ENCODE data around the gene KRTAP10-12. TPM values are rescaled to one million over a fixed set of nuclear protein-coding genes. Genes with fewer than 3 reads are reported as not detected.

KRTAP10-12 gene
- total RNA-seq, 2 donors from 2014 or later: not detected

GRCh38 chr21:44691686-44692085, 5.3 kb upstream of the KRTAP10-12 start:
- Mint-ChIP-seq H3K27me3 (ENCODE audit: insufficient read depth) (peaks cover 8% of the 10 kb centered on the region), H3K9me3 (peaks cover 17% of the 10 kb centered on the region), H3K4me1 (peaks cover 40% of the 10 kb centered on the region), H3K4me3 (no peak overlapping the region), H3K27ac (no peak overlapping the region), H3K36me3 (ENCODE audit: low read depth) (peaks cover 4% of the 10 kb centered on the region)
- Histone ChIP-seq H3K36me3 (ENCODE audit: control insufficient read depth, insufficient read depth, low read length) (no peaks in the 10 kb centered on the region), H3K27ac (ENCODE audit: low read depth, low read length) (no peak overlapping the region), H3K9me3 (ENCODE audit: control insufficient read depth, low read length) (peaks cover 21% of the 10 kb centered on the region), H3K4me3 (ENCODE audit: low read length) (no peak overlapping the region), H3K4me1 (ENCODE audit: control insufficient read depth, insufficient read depth, low read length) (peaks cover 12% of the 10 kb centered on the region), H3K27me3 (ENCODE audit: control insufficient read depth, insufficient read depth, low read length, poor library complexity, severe bottlenecking) (no peaks in the 10 kb centered on the region), H3K9ac (ENCODE audit: extremely low read depth, low read length, poor library complexity, severe bottlenecking) (no peak overlapping the region)
- WGBS, 2 experiments (ENCODE audit: insufficient coverage in 1 of 2, insufficient read length in 1 of 2): 83 to 89% methylated on average over 2 of the region's 2 CpGs
- DNase-seq: no peak
- TF ChIP-seq, protein P1, sequence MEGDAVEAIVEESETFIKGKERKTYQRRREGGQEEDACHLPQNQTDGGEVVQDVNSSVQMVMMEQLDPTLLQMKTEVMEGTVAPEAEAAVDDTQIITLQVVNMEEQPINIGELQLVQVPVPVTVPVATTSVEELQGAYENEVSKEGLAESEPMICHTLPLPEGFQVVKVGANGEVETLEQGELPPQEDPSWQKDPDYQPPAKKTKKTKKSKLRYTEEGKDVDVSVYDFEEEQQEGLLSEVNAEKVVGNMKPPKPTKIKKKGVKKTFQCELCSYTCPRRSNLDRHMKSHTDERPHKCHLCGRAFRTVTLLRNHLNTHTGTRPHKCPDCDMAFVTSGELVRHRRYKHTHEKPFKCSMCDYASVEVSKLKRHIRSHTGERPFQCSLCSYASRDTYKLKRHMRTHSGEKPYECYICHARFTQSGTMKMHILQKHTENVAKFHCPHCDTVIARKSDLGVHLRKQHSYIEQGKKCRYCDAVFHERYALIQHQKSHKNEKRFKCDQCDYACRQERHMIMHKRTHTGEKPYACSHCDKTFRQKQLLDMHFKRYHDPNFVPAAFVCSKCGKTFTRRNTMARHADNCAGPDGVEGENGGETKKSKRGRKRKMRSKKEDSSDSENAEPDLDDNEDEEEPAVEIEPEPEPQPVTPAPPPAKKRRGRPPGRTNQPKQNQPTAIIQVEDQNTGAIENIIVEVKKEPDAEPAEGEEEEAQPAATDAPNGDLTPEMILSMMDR (conservative IDR thresholded peaks at IDR 0.05): no peak

- Mint-ChIP-seq H3K9me3 (peaks cover 17% of the 10 kb centered on the region), H3K4me1 (peaks cover 38% of the 10 kb centered on the region), H3K4me3 (no peak overlapping the region), H3K27me3 (ENCODE audit: insufficient read depth) (peaks cover 13% of the 10 kb centered on the region), H3K36me3 (ENCODE audit: low read depth) (peaks cover 4% of the 10 kb centered on the region), H3K27ac (no peak overlapping the region)
- H3K9me3 ChIP-seq (ENCODE audit: control insufficient read depth, low read length): peaks cover 21% of the 10 kb centered on the region
- DNase-seq: no peak
- H3K36me3 ChIP-seq (ENCODE audit: control insufficient read depth, insufficient read depth, low read length): no peaks in the 10 kb centered on the region
- TF ChIP-seq, protein P1 (conservative IDR thresholded peaks at IDR 0.05): no peak
- no peaks in the 10 kb centered on the region for H3K4me1 ChIP-seq (ENCODE audit: control insufficient read depth, insufficient read depth, low read length)
- no peak overlapping the region for H3K9ac ChIP-seq (ENCODE audit: extremely low read depth, low read length, poor library complexity, severe bottlenecking)
- no peaks in the 10 kb centered on the region for H3K27me3 ChIP-seq (ENCODE audit: control insufficient read depth, insufficient read depth, low read length, poor library complexity, severe bottlenecking)
- 60 to 71% methylated on average over 1 to 2 of the region's 2 CpGs for WGBS, 2 experiments (ENCODE audit: insufficient coverage in 1 of 2, insufficient read length in 1 of 2)
- H3K4me3 ChIP-seq (ENCODE audit: low read length): no peak overlapping the region
- H3K27ac ChIP-seq (ENCODE audit: low read depth, low read length): no peak overlapping the region
Measured at GRCh38 chr21:44692798-44693512, 4.0 kb upstream of the KRTAP10-12 start.

DNA sequence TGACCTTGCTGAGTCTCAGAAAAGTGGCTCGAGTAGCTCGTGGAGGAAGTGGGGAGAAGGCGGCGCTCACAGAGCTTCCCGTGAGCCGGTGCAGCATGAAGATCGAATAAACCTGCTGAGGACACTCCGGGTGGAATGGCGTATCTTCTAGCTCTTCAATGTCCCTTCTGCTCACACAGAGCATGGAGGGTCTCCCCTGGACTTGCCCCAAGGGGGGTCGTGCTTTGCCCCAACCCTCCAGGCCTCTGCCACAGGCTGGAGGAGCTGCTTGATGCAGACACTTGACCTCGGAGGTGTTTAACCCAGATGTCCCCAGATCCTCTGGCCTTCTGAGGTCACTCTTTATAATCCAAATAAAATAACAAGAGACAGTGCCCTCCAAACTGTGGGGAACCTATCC, 2.2 kb upstream of the KRTAP10-12 start:
- Mint-ChIP-seq H3K27me3 (ENCODE audit: insufficient read depth) (peaks cover 19% of the 10 kb centered on the region), H3K27ac (no peak overlapping the region), H3K4me3 (no peak overlapping the region), H3K9me3 (peaks cover 17% of the 10 kb centered on the region), H3K4me1 (peaks cover 43% of the 10 kb centered on the region), H3K36me3 (ENCODE audit: low read depth) (peaks cover 4% of the 10 kb centered on the region)
- Histone ChIP-seq H3K36me3 (ENCODE audit: control insufficient read depth, insufficient read depth, low read length) (no peaks in the 10 kb centered on the region), H3K4me3 (ENCODE audit: low read length) (no peak overlapping the region), H3K9me3 (ENCODE audit: control insufficient read depth, low read length) (peaks cover 21% of the 10 kb centered on the region), H3K27ac (ENCODE audit: low read depth, low read length) (no peak overlapping the region), H3K4me1 (ENCODE audit: control insufficient read depth, insufficient read depth, low read length) (peaks cover 3% of the 10 kb centered on the region), H3K27me3 (ENCODE audit: control insufficient read depth, insufficient read depth, low read length, poor library complexity, severe bottlenecking) (no peaks in the 10 kb centered on the region), H3K9ac (ENCODE audit: extremely low read depth, low read length, poor library complexity, severe bottlenecking) (no peak overlapping the region)
- TF ChIP-seq, protein P1 (conservative IDR thresholded peaks at IDR 0.05): no peak
- WGBS, 2 experiments (ENCODE audit: insufficient coverage in 1 of 2, insufficient read length in 1 of 2): 86 to 87% methylated on average over 8 to 11 of the region's 11 CpGs
- no peak for DNase-seq
